Heart left ventricle (tissue), 13 donors: Measurements from ENCODE around the gene CADM2.

Experiments
- POLR2A ChIP-seq, 2 donors: fragments of 450-650 bp; IDR thresholded peaks; one replicate each; pipeline ENCODE4 v1.6.1; 2017; ENCODE audit warnings: antibody characterized with exemption in 2 of 2, mild to moderate bottlenecking in 2 of 2, moderate library complexity in 2 of 2
- TF ChIP-seq, protein P1 (sequence below), 12 donors: fragments of 200-600 bp; sonication (generic) in 4 of 12; IDR thresholded peaks; one replicate each; pipeline versions ENCODE4 v1.5.0 to v1.8.0; 2018 to 2022; ENCODE audit warnings: antibody characterized with exemption in 12 of 12, mild to moderate bottlenecking in 5 of 12
- donor health status: ischemic (EF 13 %, LVEDD 7.1; RV severe dilation, severe dysfunction).
- donor health status: DM: no; HTN: yes; CAD: no.
- donor health status: DM: no; HTN: no; CAD: no.
- donor health status: ischemic (EF 25% LVEDD 6.9; RV normal size, moderate dysfunction).
- donor health status: ischemic (EF 25% LVEDD 5.7; RV mildly dilated, moderate dysfunction).
- donor health status: ischemic (EF 35%, LVEDD 5.7; RV mildly dilated, moderate dysfunction).
- donor health status: nonischemic (EF 11% LVEDD 7.7; RV severe dilation, severe dysfunction).
- donor health status: DM: yes; HTN: yes; CAD: no.
- donor health status: PGD.
- donor health status: ischemic (EF 29% LVEDD 5.4; RV normal size, mild dysfunction).
- donor health status: nonischemic (EF 23%, LVEDD 6.1; RV moderate dilation, normal function).

DNA sequence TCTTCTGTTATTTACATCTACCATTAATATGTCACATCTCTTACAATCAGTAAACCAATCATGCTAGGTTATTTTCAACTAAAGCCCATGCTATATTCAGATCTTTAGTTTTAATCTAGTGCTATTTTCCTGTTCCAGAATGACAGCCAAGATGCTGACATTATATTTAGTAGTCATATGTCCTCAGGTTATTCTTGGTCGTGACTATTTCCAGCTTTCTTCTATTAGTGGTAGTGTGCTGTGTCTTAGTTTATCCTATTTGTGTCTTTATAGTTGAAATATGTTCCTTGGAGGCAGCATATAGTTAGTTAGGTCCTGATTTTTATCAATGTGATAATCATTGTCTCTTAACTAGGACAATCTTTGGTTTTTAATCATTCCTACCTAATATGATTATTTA, 566.5 kb downstream of the CADM2 start:
- TF ChIP-seq, protein P1, sequence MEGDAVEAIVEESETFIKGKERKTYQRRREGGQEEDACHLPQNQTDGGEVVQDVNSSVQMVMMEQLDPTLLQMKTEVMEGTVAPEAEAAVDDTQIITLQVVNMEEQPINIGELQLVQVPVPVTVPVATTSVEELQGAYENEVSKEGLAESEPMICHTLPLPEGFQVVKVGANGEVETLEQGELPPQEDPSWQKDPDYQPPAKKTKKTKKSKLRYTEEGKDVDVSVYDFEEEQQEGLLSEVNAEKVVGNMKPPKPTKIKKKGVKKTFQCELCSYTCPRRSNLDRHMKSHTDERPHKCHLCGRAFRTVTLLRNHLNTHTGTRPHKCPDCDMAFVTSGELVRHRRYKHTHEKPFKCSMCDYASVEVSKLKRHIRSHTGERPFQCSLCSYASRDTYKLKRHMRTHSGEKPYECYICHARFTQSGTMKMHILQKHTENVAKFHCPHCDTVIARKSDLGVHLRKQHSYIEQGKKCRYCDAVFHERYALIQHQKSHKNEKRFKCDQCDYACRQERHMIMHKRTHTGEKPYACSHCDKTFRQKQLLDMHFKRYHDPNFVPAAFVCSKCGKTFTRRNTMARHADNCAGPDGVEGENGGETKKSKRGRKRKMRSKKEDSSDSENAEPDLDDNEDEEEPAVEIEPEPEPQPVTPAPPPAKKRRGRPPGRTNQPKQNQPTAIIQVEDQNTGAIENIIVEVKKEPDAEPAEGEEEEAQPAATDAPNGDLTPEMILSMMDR (IDR thresholded peaks at IDR 0.05) = no peak
- TF ChIP-seq POLR2A (IDR thresholded peaks at IDR 0.05) = no peak
